BJ (cell line): ENCODE results near the gene C9orf72. TPM values are rescaled to one million over a fixed set of nuclear protein-coding genes. Genes with fewer than 3 reads are reported as not detected.

Source experiments
- CTCF ChIA-PET: fragments of 350-600 bp; formaldehyde crosslinking; extraction: SDS; loops from one replicate; lab custom pipeline; 2021; ENCODE audit warnings: antibody characterized with exemption, inconsistent platforms; lab: Yijun Ruan, JAX
- POLR2A ChIA-PET: fragments of 300-600 bp; sonication (Branson Sonifier 250); formaldehyde crosslinking; extraction: SDS; loops from one replicate; lab custom pipeline; 2021; ENCODE audit warnings: antibody characterized with exemption; lab: Charles Lee
- DNase-seq: peaks from one replicate; pipeline ENCODE4 v3.0.0-alpha.2; 2011; ENCODE audit warnings: low read depth
- H3K27me3 ChIP-seq: 2 replicates; pipeline ENCODE4 v1.6.0; 2011; ENCODE audit warnings: low read length; ENCODE audit not compliant: control insufficient read depth, insufficient read depth
- H3K36me3 ChIP-seq: 2 replicates; pipeline ENCODE4 v1.5.1; 2011; ENCODE audit warnings: low read length; ENCODE audit not compliant: control insufficient read depth, insufficient read depth
- H3K4me3 ChIP-seq: 2 replicates; pipeline ENCODE4 v1.5.1; 2011; ENCODE audit warnings: low read depth, mild to moderate bottlenecking, control low read depth, low read length
- CTCF ChIP-seq: IDR thresholded peaks from 2 replicates; pipeline ENCODE4 v1.5.1; 2011; ENCODE audit warnings: low read depth, mild to moderate bottlenecking, control low read depth, inconsistent platforms, low read length, moderate library complexity; ENCODE audit not compliant: insufficient read depth
- polyA plus RNA-seq: library from polyadenylated mRNA; depleted of rRNA; stranded (reverse); fragments of >200 nt; gene quantifications from 2 replicates; pipeline ENCODE4 v1.2.3, GENCODE V29; 2011

C9orf72 gene
- polyA plus RNA-seq, 1 experiment, result 1.3 TPM

- no peak for DNase-seq
- no peaks in the 10 kb centered on the region for H3K36me3 ChIP-seq
- ChIA-PET CTCF (interaction anchor here (0.7 to 2.6 kb wide), 19 partner anchors 9 to 203 kb away, joined by 3 to 30 read pairs (median 4); no protein-coding TSS in a partner anchor), POLR2A (no interaction called here)
- TF ChIP-seq CTCF, result no peak
- peak overlapping the region; percentile 39 for H3K4me3 ChIP-seq
- H3K27me3 ChIP-seq, result peaks cover 18% of the 10 kb centered on the region
Observed at GRCh38 chr9:27528886-27529315, 44.4 kb downstream of the C9orf72 start.

DNA sequence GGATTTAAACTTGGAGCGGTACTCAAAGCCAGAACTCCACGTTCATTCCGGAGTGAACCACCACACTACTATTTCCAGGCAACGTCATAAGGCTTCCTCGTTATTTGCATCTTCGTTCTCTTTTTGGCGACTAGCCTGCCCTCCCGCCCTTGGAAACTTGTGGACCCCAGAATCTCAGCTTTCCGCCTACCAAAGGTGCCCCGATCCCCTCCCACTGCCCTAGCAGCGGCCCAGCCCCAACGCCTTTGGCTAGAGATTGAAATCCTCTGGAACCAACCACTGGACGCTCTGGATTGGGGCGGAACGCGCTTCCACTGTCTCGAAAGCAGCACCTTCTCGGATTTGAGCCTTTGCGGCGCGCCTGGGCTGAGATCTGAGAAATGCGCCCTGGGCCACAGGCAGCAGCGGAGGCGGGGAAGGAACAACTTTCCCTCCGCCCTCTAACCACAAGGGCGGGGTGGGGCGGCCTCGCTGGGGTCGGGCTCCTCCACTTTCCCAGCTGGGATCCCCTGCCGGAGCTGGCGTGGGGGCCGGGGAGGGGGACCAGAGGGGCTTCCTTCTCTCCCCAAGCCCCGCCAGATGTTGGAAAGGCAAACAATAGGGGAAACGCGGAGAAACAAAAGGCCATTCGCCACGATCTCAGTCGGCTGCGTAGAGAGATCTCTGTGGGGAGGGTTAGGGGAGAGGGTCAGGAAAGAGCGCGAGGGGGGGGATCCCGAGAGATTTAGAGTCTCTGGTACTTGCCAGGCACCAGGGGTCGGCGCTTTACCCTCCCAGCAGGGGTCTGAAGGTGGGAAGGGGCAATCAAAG is 45.0 kb downstream of the C9orf72 start:
- H3K4me3 ChIP-seq, result peak overlapping the region; percentile 39
- ChIA-PET CTCF (interaction anchor here (0.7 kb wide), 1 partner anchor 555 kb away, joined by 3 read pairs; no protein-coding TSS in a partner anchor), POLR2A (no interaction called here)
- no peaks in the 10 kb centered on the region for H3K36me3 ChIP-seq
- peaks cover 18% of the 10 kb centered on the region for H3K27me3 ChIP-seq
- DNase-seq, result no peak
- TF ChIP-seq CTCF, result no peak

DNA sequence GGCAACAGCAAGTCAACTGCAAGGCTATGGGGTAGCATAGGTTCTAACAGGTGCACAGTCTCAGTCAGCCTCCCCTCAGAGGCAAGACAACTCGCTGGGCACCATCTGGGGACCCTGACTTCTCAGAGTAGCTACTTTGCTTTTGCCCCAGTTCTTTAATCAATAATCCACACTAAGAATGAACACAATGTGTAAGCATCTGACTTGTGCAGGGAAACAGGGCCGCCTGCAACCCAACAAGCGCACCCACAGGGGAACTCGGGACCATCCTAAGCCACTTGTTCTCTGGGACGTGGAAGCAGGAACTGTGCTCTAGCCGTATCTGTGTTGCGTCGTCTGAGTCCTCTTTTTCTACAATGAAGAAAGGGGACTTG is 45.6 kb downstream of the C9orf72 start:
- no peak for TF ChIP-seq CTCF
- Histone ChIP-seq H3K27me3 (peaks cover 18% of the 10 kb centered on the region), H3K36me3 (no peaks in the 10 kb centered on the region), H3K4me3 (no peak overlapping the region)
- no peak for DNase-seq
- POLR2A ChIA-PET, result no interaction called here
- CTCF ChIA-PET, result interaction anchor here (0.7 to 0.9 kb wide), 2 partner anchors 194 to 556 kb away, joined by 3 read pairs; no protein-coding TSS in a partner anchor

GRCh38 chr9:27524236-27524635 is 49.0 kb downstream of the C9orf72 start, which contains the start of gene IFNK:
Gene IFNK (plus strand): TSS chr9:27524290. CDS start chr9:27524337, 47 bp downstream.
- CTCF ChIA-PET, result interaction anchor here (0.8 kb wide), 1 partner anchor 25 kb away, joined by 4 read pairs; no protein-coding TSS in a partner anchor
- POLR2A ChIA-PET, result no interaction called here
- no peak within 1 kb of the TSS for H3K4me3 ChIP-seq
- no peak for TF ChIP-seq CTCF
- H3K27me3 ChIP-seq, result peaks cover 16% of the 10 kb centered on the region
- no peak for DNase-seq
- H3K36me3 ChIP-seq, result no peaks in the 10 kb centered on the region

GRCh38 chr9:27523141-27523540 is 50.1 kb downstream of the C9orf72 start:
- POLR2A ChIA-PET, result no interaction called here
- peaks cover 9% of the 10 kb centered on the region for H3K27me3 ChIP-seq
- no peaks in the 10 kb centered on the region for H3K36me3 ChIP-seq
- no peak for DNase-seq
- CTCF ChIA-PET, result interaction anchor here (1.3 kb wide), 1 partner anchor 190 kb away, joined by 3 read pairs; no protein-coding TSS in a partner anchor
- no peak overlapping the region for H3K4me3 ChIP-seq
- TF ChIP-seq CTCF, result no peak
